Endothelial cell of umbilical vein (primary cell): Measurements from ENCODE around the gene KRT86.

Source experiments
- EZH2 ChIP-seq: IDR thresholded peaks from 2 replicates; pipeline ENCODE4 v1.6.1; 2012; ENCODE audit warnings: borderline replicate concordance, low read depth, mild to moderate bottlenecking, moderate library complexity, low read length, inconsistent platforms; ENCODE audit not compliant: severe bottlenecking
- JUN ChIP-seq: IDR thresholded peaks from 2 replicates; pipeline ENCODE4 v1.6.1; 2011; ENCODE audit warnings: borderline replicate concordance, low read depth; ENCODE audit not compliant: insufficient read length, insufficient read depth
- POLR2AphosphoS5 ChIP-seq: IDR thresholded peaks from 2 replicates; pipeline ENCODE4 v1.6.1; 2012; ENCODE audit warnings: low read depth, mild to moderate bottlenecking, control low read depth, low read length, moderate library complexity; ENCODE audit not compliant: insufficient read depth
- TF ChIP-seq, protein P1 (sequence below), 2 donors: IDR thresholded peaks; 1 replicate in 1 of 2; 2 replicates in 1 of 2; pipeline ENCODE4 v1.5.1; 2011; ENCODE audit warnings: low read length in 2 of 2, mild to moderate bottlenecking in 2 of 2, moderate library complexity in 2 of 2, control low read depth in 1 of 2, inconsistent platforms in 1 of 2, low read depth in 1 of 2; ENCODE audit not compliant: insufficient read depth in 1 of 2; ENCODE audit errors: extremely low read depth in 1 of 2
- TF ChIP-seq, protein P2 (sequence below): IDR thresholded peaks from 2 replicates; pipeline ENCODE4 v1.6.1; 2011; ENCODE audit not compliant: insufficient read depth, insufficient read length

GRCh38 chr12:52274521-52275120 is at the start of gene KRT86:
- TF ChIP-seq EZH2, result no peak
- TF ChIP-seq, protein P1, sequence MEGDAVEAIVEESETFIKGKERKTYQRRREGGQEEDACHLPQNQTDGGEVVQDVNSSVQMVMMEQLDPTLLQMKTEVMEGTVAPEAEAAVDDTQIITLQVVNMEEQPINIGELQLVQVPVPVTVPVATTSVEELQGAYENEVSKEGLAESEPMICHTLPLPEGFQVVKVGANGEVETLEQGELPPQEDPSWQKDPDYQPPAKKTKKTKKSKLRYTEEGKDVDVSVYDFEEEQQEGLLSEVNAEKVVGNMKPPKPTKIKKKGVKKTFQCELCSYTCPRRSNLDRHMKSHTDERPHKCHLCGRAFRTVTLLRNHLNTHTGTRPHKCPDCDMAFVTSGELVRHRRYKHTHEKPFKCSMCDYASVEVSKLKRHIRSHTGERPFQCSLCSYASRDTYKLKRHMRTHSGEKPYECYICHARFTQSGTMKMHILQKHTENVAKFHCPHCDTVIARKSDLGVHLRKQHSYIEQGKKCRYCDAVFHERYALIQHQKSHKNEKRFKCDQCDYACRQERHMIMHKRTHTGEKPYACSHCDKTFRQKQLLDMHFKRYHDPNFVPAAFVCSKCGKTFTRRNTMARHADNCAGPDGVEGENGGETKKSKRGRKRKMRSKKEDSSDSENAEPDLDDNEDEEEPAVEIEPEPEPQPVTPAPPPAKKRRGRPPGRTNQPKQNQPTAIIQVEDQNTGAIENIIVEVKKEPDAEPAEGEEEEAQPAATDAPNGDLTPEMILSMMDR (IDR thresholded peaks at IDR 0.05; ENCODE audit: extremely low read depth in 1 of 2, insufficient read depth in 1 of 2, low read depth in 1 of 2, low read length in 2 of 2), result no peak
- TF ChIP-seq POLR2AphosphoS5, result no peak
- no peak for TF ChIP-seq JUN
- TF ChIP-seq, protein P2, sequence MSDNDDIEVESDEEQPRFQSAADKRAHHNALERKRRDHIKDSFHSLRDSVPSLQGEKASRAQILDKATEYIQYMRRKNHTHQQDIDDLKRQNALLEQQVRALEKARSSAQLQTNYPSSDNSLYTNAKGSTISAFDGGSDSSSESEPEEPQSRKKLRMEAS, result no peak
